ENCODE data around the gene KDM2B.

The KDM2B gene

DNA sequence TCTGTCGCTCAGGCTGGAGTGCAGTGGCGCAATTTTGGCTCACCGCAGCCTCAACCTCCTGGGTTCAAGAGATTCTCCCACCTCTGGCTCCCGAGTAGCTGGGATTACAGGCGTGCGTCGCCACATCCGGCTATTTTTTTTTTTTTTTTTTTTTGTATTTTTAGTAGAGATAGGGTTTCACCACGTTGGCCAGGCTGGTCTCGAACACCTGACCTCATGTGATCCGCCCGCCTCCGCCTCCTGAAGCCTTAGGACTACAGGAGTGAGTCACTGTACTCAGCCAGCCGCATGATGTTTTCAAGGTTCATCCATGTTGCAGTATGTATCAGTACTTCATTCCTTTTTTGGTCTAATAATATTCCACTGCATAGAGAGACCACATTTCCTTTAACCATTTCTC is 183.3 kb downstream of the KDM2B start:
- Histone ChIP-seq H3K27me3 (ENCODE audit: low read depth, low read length) (no peaks in the 10 kb centered on the region), H2AFZ (ENCODE audit: low read depth, low read length) (no peak overlapping the region), H3K27ac (ENCODE audit: low read length) (no peak overlapping the region), H3K4me1 (ENCODE audit: low read length) (peaks cover 15% of the 10 kb centered on the region), H3K9ac (ENCODE audit: low read length) (no peak overlapping the region), H3K4me3 (ENCODE audit: low read length) (no peak overlapping the region), H4K20me1 (ENCODE audit: insufficient read depth, low read length) (peaks cover 17% of the 10 kb centered on the region), H3K79me2 (ENCODE audit: low read length) (peaks cover 33% of the 10 kb centered on the region), H3K36me3 (replicated peaks; ENCODE audit: low read depth, low read length) (peaks cover 2% of the 10 kb centered on the region), H3K9me3 (ENCODE audit: insufficient read depth, low read length) (no peaks in the 10 kb centered on the region), H3K4me2 (ENCODE audit: low read length) (no peak overlapping the region)
- TF ChIP-seq EZH2phosphoT487 (IDR thresholded peaks at IDR 0.05; ENCODE audit: low read depth), result no peak
- TF ChIP-seq, protein P1, sequence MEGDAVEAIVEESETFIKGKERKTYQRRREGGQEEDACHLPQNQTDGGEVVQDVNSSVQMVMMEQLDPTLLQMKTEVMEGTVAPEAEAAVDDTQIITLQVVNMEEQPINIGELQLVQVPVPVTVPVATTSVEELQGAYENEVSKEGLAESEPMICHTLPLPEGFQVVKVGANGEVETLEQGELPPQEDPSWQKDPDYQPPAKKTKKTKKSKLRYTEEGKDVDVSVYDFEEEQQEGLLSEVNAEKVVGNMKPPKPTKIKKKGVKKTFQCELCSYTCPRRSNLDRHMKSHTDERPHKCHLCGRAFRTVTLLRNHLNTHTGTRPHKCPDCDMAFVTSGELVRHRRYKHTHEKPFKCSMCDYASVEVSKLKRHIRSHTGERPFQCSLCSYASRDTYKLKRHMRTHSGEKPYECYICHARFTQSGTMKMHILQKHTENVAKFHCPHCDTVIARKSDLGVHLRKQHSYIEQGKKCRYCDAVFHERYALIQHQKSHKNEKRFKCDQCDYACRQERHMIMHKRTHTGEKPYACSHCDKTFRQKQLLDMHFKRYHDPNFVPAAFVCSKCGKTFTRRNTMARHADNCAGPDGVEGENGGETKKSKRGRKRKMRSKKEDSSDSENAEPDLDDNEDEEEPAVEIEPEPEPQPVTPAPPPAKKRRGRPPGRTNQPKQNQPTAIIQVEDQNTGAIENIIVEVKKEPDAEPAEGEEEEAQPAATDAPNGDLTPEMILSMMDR (IDR thresholded peaks at IDR 0.05; ENCODE audit: low read depth, low read length), result no peak

DNA sequence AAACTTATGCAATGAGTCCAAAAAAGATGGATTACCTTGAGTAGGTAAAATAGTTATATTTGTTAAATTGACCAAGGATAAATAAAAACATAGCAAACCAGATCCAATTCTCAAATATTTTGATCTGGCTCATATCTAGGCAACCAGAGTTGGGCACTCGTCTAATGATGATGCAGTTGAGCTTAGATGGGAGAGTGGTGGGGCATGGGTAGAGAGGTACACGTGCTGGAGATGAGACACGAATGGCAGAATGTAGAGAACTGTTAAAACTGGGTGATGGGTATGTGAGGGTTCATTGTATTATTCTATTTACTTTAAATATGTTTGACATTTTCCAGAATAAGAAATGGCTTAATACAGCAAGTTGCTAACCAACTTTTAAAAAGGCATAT is 188.5 kb downstream of the KDM2B start:
- peak overlapping the region; percentile 26; the same call in 1 of the 2 replicates for H3K27ac ChIP-seq (ENCODE audit: low read length)
- H3K4me2 ChIP-seq (ENCODE audit: low read length), result peak overlapping the region; percentile 69
- H2AFZ ChIP-seq (ENCODE audit: low read depth, low read length), result peak overlapping the region; percentile 96
- no peaks in the 10 kb centered on the region for H3K9me3 ChIP-seq (ENCODE audit: insufficient read depth, low read length)
- no peaks in the 10 kb centered on the region for H4K20me1 ChIP-seq (ENCODE audit: insufficient read depth, low read length)
- no peaks in the 10 kb centered on the region for H3K36me3 ChIP-seq (replicated peaks; ENCODE audit: low read depth, low read length)
- peaks cover 10% of the 10 kb centered on the region for H3K4me1 ChIP-seq (ENCODE audit: low read length)
- no peaks in the 10 kb centered on the region for H3K79me2 ChIP-seq (ENCODE audit: low read length)
- peak overlapping the region; percentile 67 for H3K4me3 ChIP-seq (ENCODE audit: low read length)
- TF ChIP-seq EZH2phosphoT487 (IDR thresholded peaks at IDR 0.05; ENCODE audit: low read depth), result no peak
- TF ChIP-seq, protein P1 (IDR thresholded peaks at IDR 0.05; ENCODE audit: low read depth, low read length), result no peak
- no peaks in the 10 kb centered on the region for H3K27me3 ChIP-seq (ENCODE audit: low read depth, low read length)
- H3K9ac ChIP-seq (ENCODE audit: low read length), result 0 out of 2 replicates have a peak overlapping the region, but pooled peaks have one; percentile 33

- H3K27me3 ChIP-seq (ENCODE audit: low read depth, low read length), result no peaks in the 10 kb centered on the region
- H2AFZ ChIP-seq (ENCODE audit: low read depth, low read length), result peak overlapping the region; percentile 96
- peaks cover 10% of the 10 kb centered on the region for H3K4me1 ChIP-seq (ENCODE audit: low read length)
- H3K27ac ChIP-seq (ENCODE audit: low read length), result peak overlapping the region; percentile 26; the same call in 1 of the 2 replicates
- H3K4me2 ChIP-seq (ENCODE audit: low read length), result peak overlapping the region; percentile 69
- no peaks in the 10 kb centered on the region for H3K79me2 ChIP-seq (ENCODE audit: low read length)
- H4K20me1 ChIP-seq (ENCODE audit: insufficient read depth, low read length), result no peaks in the 10 kb centered on the region
- peak overlapping the region; percentile 67 for H3K4me3 ChIP-seq (ENCODE audit: low read length)
- no peaks in the 10 kb centered on the region for H3K9me3 ChIP-seq (ENCODE audit: insufficient read depth, low read length)
- peak overlapping the region; percentile 33 for H3K9ac ChIP-seq (ENCODE audit: low read length)
- TF ChIP-seq, protein P1 (IDR thresholded peaks at IDR 0.05; ENCODE audit: low read depth, low read length), result no peak
- no peak for TF ChIP-seq EZH2phosphoT487 (IDR thresholded peaks at IDR 0.05; ENCODE audit: low read depth)
- no peaks in the 10 kb centered on the region for H3K36me3 ChIP-seq (replicated peaks; ENCODE audit: low read depth, low read length)
Measured at GRCh38 chr12:121391619-121392324, 189.1 kb downstream of the KDM2B start.

DNA sequence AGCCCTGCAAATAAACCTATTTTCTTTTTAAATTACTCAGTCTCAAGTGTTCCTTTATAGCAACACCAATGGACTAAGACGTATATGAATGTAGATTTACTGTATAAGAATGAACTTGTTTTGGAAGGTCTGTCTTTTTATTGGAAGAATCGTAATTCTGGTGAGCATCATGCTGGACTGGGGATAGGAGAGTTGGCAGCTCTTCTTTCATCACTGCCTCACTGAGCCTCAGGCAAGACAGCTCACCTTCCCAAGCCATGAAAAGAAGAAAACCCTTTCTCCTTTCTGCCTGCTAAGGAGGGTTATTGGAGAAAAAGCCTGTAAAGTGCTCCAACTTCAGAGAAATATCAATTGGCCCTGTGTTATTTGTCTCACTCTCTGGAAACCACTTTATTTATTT is 190.0 kb downstream of the KDM2B start:
- Histone ChIP-seq H3K27me3 (ENCODE audit: low read depth, low read length) (no peaks in the 10 kb centered on the region), H3K9me3 (ENCODE audit: insufficient read depth, low read length) (no peaks in the 10 kb centered on the region), H3K79me2 (ENCODE audit: low read length) (no peaks in the 10 kb centered on the region), H3K4me2 (ENCODE audit: low read length) (no peak overlapping the region), H3K4me1 (ENCODE audit: low read length) (peaks cover 10% of the 10 kb centered on the region), H2AFZ (ENCODE audit: low read depth, low read length) (no peak overlapping the region), H3K36me3 (replicated peaks; ENCODE audit: low read depth, low read length) (no peaks in the 10 kb centered on the region), H4K20me1 (ENCODE audit: insufficient read depth, low read length) (no peaks in the 10 kb centered on the region), H3K27ac (ENCODE audit: low read length) (no peak overlapping the region), H3K4me3 (ENCODE audit: low read length) (no peak overlapping the region), H3K9ac (ENCODE audit: low read length) (no peak overlapping the region)
- TF ChIP-seq, protein P1 (IDR thresholded peaks at IDR 0.05; ENCODE audit: low read depth, low read length), result no peak
- TF ChIP-seq EZH2phosphoT487 (IDR thresholded peaks at IDR 0.05; ENCODE audit: low read depth), result no peak

Data from OCI-LY3 (cell line).